HG02678 (cell line): ENCODE measurements around the gene TGIF2.
"Not testable (repeated sequence)": the region's sequence is repeated elsewhere in the genome, so short reads cannot be mapped to it uniquely, and the experiment has no call there.

ENCODE experiments used
- ATAC-seq: cut with Tn5 transposase; IDR thresholded peaks from one replicate; pipeline ENCODE4 v1.9.1; 2021; ENCODE audit warnings: mild to moderate bottlenecking, moderate library complexity; ENCODE audit not compliant: unreplicated experiment

TGIF2 gene

GRCh38 chr20:36576081-36576445 lies 2.7 kb downstream of the TGIF2 start:
- ATAC-seq, result no peak

- ATAC-seq, result no peak
These were observed 5.1 kb downstream of the TGIF2 start for GRCh38 chr20:36578356-36579041.

DNA sequence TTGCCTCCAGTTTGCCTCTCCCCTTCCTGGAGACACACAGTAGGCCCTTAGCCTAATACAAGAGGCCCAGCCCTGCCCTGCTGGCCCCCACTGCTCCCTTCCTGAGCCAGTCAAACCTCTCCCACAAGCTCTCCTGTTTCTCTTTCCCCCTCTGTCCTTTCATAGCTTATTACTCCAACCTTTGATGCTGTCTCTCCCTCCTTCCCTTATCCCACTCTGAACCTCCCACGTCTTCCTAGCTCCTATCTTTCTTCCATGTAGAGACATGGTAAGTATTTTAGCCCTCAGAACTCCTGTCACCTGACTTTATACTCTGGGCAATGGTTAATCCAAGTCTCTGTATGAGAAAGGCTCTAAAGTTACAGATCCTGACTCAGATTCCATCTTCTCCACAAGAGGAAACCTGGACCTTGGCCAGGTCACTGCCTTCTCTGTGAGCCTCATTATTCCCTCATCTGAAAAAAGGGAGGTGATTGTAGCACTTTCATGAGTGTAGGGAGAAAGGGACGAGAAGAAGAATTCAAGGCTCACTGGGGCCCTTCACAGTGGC lies 6.7 kb downstream of the TGIF2 start:
- no peak for ATAC-seq

DNA sequence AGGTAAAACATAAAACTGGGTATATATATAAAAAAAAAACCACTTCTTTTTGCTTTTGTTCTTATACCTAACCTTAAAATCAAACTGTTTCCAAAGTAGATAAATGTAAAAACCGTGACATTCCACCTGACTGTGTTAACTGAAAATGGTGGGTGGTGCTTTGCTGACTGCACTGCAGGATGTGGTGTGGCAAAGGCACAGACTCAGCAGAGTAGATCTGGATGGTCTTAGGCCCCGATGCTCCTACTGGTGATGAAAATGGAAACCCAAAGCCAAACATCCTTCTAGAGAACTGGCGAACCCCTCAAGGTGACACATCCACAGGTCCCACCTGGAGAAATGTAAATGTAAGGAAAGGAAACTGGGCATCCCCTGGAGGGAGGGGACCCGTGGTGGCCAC lies 8.9 kb downstream of the TGIF2 start:
- ATAC-seq, result no peak

DNA sequence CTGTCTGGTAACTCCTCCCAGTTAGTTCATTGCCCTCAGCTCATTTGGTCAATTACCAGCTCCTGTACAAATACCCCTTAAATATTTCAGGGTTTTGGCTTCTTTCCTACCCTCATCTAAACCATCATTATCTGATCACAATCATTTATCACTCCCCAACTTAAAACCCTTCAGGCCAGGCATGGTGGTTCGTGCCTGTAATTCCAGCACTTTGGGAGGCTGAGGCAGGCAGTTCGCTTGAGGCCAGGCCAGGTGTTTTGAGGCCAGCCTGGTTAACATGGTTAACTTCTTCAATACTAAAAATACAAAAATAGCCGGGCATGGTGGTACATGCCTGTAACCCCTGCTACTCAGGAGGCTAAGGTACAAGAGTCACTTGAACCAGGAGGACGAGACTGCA lies 9.4 kb downstream of the TGIF2 start:
- no peak for ATAC-seq

- no peak for ATAC-seq
These were observed 10.7 kb downstream of the TGIF2 start for GRCh38 chr20:36584018-36584481.

- ATAC-seq, result no peak
These were observed 12.2 kb downstream of the TGIF2 start for GRCh38 chr20:36585410-36586125.

DNA sequence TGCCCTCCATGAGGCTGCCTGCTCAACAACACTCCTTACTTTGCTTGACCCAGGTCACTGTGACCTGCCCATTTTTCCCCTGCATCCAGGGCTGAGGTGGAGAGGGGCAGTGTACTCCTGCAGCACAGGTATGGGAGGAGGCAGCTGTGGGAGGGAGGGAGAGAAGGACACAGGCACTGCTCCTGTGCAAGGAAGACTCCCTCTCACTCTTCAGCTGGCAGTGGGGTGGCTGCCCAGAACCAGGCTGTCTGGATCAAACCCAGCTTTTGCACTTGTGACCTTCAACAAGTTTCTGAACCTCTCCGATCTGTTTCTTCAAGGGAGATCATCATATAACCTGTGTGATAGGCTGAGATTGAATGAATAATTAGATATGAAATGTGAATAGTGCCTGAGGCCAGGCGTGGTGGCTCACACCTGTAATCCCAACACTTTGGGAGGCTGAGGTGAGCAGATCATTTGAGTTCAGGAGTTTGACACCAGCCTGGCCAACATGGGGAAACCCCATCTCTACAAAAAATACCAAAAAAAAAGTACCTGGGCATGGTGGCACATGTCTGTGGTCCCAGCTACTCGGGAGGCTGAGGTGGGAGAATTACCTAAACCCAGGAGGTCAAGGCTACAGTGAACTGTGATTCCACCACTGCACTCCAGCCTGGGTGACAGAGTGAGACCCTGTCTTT lies 14.1 kb downstream of the TGIF2 start:
- no peak for ATAC-seq

DNA sequence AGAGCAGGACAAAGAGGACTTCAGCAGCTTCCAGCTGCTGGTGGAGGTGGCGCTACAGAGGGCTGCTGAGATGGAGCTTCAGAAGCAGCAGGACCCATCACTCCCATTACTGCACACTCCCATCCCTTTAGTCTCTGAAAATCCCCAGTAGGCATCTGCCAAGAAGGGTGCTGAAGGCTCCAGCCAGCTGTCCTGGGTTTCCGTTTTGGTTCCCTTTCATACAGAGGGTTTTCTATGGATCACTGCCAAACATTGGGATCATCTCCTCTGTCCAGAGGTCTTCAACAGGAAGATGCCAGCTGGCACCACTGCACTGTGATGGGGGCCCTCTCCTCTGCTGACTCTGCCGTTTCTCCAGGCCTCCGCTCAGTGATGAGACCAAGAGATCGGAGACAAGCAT lies 17.9 kb downstream of the TGIF2 start:
- no peak for ATAC-seq

- ATAC-seq, result no peak
These were observed 18.7 kb downstream of the TGIF2 start for GRCh38 chr20:36591854-36592641.

- ATAC-seq, result no peak
These were observed 20.0 kb downstream of the TGIF2 start for GRCh38 chr20:36593347-36593929.

GRCh38 chr20:36599912-36600345 lies 26.5 kb downstream of the TGIF2 start:
- ATAC-seq, result no peak

DNA sequence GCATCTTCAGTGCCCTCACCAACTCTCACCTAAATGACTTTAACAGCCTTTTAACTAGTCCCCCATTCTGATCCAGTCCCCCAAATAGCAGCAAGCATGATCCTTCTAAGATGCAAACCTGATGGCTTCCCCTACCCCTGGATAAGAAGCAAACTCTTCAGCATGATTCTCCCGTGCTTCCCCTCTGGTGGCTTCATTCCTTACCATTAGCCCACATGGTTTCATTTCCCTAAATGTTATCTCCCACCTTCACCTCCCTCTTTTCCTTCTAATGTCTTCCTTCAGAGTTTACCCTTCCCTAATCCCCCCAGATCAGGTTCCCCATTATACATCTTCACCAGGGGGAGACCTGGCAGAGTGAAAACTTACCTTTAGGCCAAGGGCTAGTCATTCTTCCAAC lies 28.1 kb downstream of the TGIF2 start:
- no peak for ATAC-seq

DNA sequence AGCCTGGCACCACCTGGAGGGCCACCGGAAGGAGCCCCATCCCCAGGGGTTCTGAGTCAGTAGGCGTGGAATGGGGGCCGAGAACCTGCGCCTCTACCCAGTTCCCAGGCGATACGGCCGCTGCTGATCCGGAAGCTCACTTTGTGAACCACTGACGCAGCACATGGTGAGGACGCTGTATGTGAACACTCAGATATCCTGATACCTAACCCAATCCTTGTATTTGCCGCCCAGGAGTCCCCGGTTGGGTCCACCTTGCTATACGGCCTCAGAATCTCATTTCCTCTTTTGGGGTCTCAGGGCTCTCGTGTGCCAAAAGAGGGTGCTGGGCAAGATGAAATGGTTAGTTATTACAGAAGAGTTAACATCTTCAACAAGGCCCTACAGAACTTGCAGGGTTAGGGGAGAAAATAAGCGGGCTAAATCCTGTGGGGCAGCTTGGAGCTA lies 31.6 kb downstream of the TGIF2 start:
- peak; percentile 29 for ATAC-seq

- peak; percentile 85 for ATAC-seq
These were observed 32.2 kb downstream of the TGIF2 start, which contains the start of gene RAB5IF for GRCh38 chr20:36605399-36606157. TSS of gene RAB5IF (plus strand) at chr20:36605779. CDS start at chr20:36605952, 173 bp downstream.

DNA sequence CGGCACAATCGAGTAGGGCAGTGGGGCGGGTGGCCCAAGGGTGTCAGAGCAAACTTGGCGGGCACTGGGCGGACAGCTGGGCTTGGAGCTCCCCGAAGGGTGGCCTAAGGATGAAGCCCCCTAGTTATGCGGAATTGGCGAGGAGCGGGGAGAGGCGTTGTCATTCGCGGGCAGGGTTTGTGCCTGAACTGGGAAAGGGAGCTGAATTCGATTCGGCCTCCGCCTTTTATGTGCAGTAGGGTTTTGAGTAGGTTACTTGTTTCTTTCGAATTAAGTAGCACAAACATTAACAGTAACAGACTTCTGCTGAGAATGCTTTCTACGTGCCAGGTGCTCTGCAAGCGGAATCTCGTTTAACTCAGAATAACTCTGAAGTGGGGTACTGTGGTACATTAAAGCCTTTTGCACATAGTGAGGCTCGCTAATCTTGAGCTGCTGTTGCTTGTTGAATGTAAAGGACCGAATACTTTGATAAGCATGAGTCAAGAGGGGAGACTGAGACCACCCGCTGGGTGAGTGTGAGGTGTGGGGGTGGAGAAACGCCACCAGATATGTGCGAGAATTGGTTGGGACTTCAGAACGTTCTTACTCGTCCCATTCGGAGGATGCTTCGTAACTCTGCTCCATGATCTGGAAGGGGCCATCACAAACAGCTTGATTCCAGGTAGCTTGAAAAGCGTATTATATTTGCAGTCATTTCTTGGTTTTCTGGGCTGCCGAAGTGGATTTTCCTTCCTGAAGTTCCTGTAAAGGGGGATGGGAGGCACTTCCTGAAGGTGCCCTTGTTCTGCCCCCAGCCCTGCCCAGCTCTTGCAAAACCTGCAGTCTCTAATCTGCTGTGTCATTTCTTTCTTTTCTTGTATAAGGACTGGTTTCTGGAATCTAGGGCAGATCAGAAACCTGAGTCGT lies 33.0 kb downstream of the TGIF2 start:
- ATAC-seq, result no peak

- ATAC-seq, result no peak
These were observed 34.4 kb downstream of the TGIF2 start for GRCh38 chr20:36607586-36608387.

- not testable (repeated sequence) for ATAC-seq
These were observed 35.0 kb downstream of the TGIF2 start for GRCh38 chr20:36608388-36608728.
